Activated CD8-positive, alpha-beta T cell treated with anti-CD3 and anti-CD28 coated beads for 36 hours (primary cell): ENCODE measurements around the gene FAM20C. TPM values are rescaled to one million over a fixed set of nuclear protein-coding genes. Genes with fewer than 3 reads are reported as not detected.

Experiments used
- ATAC-seq: fragments of 200-7000 bp; cut with Tn5 transposase; one replicate; pipeline ENCODE4 v1.10.0; 2021; ENCODE audit warnings: mild to moderate bottlenecking, moderate library complexity
- CTCF ChIA-PET: fragments of 350-600 bp; sonication (Branson Sonifier 250); formaldehyde crosslinking; loops from one replicate; lab custom pipeline; 2021; ENCODE audit warnings: antibody characterized with exemption; lab: Charles Lee
- POLR2A ChIA-PET: fragments of 350-600 bp; sonication (Branson Sonifier 250); formaldehyde crosslinking; loops from one replicate; lab custom pipeline; 2021; ENCODE audit warnings: antibody characterized with exemption; lab: Charles Lee
- DNase-seq: peaks from one replicate; pipeline ENCODE4 v3.0.0-alpha.2; 2020
- H3K27ac Mint-ChIP-seq: one replicate; pipeline ENCODE4 v1.8.0; 2021; ENCODE audit warnings: mild to moderate bottlenecking, mixed read lengths
- H3K27me3 Mint-ChIP-seq: one replicate; pipeline ENCODE4 v1.8.0; 2021; ENCODE audit warnings: mixed read lengths
- H3K36me3 Mint-ChIP-seq: one replicate; pipeline ENCODE4 v1.8.0; 2021; ENCODE audit warnings: low read depth, mixed read lengths
- H3K4me1 Mint-ChIP-seq: one replicate; pipeline ENCODE4 v1.8.0; 2021; ENCODE audit warnings: low read depth, mixed read lengths
- H3K4me3 Mint-ChIP-seq: one replicate; pipeline ENCODE4 v1.8.0; 2021; ENCODE audit warnings: mild to moderate bottlenecking, moderate library complexity, mixed read lengths
- H3K9me3 Mint-ChIP-seq: one replicate; pipeline ENCODE4 v1.8.0; 2021; ENCODE audit warnings: mixed read lengths
- CTCF ChIP-seq: fragments of 200-600 bp; IDR thresholded peaks from one replicate; pipeline ENCODE4 v1.8.0; 2022; ENCODE audit warnings: antibody characterized with exemption, mild to moderate bottlenecking
- intact Hi-C: fragments of 100-400 bp; cut with micrococcal nuclease; formaldehyde crosslinking; loops from one replicate; pipeline ENCODE4 v1.10.0; 2022
- total RNA-seq, 2 experiments: library from RNA; stranded (reverse); gene quantifications; one replicate each; pipeline ENCODE4 v1.2.3, GENCODE V29; 2021

Gene FAM20C
- total RNA-seq, 2 experiments from 2014 or later, result 0.29 to 1.1 TPM

GRCh38 chr7:208130-208673 lies 15.8 kb downstream of the FAM20C start:
- intact Hi-C loops, result no loop called here
- H3K27ac Mint-ChIP-seq, result no peak overlapping the region
- no peaks in the 10 kb centered on the region for H3K9me3 Mint-ChIP-seq
- no peak for DNase-seq
- ChIA-PET POLR2A (no interaction called here), CTCF (no interaction called here)
- no peak for ATAC-seq
- no peak overlapping the region for H3K4me3 Mint-ChIP-seq
- H3K36me3 Mint-ChIP-seq, result no peaks in the 10 kb centered on the region
- no peaks in the 10 kb centered on the region for H3K27me3 Mint-ChIP-seq
- TF ChIP-seq CTCF, result no peak
- no peaks in the 10 kb centered on the region for H3K4me1 Mint-ChIP-seq

GRCh38 chr7:208816-209215 lies 16.4 kb downstream of the FAM20C start:
- Mint-ChIP-seq H3K4me1 (no peaks in the 10 kb centered on the region), H3K9me3 (no peaks in the 10 kb centered on the region), H3K36me3 (no peaks in the 10 kb centered on the region), H3K4me3 (no peak overlapping the region), H3K27ac (no peak overlapping the region), H3K27me3 (no peaks in the 10 kb centered on the region)
- TF ChIP-seq CTCF, result no peak
- intact Hi-C loops, result no loop called here
- ChIA-PET CTCF (no interaction called here), POLR2A (no interaction called here)
- no peak for DNase-seq
- ATAC-seq, result no peak

DNA sequence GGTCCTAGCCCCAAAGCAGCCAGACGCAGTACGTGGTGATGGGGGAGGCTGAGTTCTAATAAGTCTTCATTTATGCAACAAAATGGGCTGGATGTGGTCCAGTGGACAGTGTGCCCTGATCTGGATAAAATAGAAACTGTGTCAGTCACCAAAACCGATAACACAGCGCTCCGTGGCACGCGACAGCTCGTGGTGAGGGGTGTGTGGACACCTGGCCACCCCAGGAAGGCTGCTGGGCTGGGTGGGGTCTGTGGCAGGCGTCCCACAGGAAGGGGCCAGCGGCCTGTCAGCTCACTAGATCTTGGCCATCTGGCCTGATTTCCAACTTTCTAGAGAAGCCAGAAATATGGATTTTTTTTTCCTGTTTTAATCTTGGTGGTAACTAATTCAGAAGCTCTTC lies 17.0 kb downstream of the FAM20C start:
- CTCF ChIA-PET, result no interaction called here
- no peaks in the 10 kb centered on the region for H3K9me3 Mint-ChIP-seq
- no peak overlapping the region for H3K27ac Mint-ChIP-seq
- no peaks in the 10 kb centered on the region for H3K4me1 Mint-ChIP-seq
- H3K4me3 Mint-ChIP-seq, result no peak overlapping the region
- H3K27me3 Mint-ChIP-seq, result no peaks in the 10 kb centered on the region
- POLR2A ChIA-PET, result no interaction called here
- intact Hi-C loops, result no loop called here
- TF ChIP-seq CTCF, result no peak
- ATAC-seq (no peak), DNase-seq (no peak)
- H3K36me3 Mint-ChIP-seq, result no peaks in the 10 kb centered on the region

DNA sequence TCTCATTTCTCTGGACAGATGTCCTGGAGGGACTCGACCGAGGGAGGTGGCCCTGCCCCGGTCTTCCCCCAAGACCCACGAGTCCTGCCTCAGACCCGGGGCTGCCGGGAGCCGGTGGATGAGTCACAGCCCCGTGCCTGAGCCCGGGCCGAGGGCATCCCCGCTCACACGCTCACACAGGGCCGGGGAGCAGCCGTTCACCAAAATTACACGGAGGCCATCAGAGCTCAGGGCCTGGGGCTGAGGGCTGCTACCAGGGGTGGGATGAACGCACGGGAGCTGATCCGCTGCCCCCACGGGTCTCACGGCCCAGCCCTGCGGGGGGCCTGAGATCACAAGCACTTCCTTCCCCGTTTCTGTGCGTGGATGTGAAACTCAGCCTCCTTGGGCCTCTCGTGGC lies 17.5 kb downstream of the FAM20C start:
- H3K27ac Mint-ChIP-seq, result no peak overlapping the region
- CTCF ChIA-PET, result no interaction called here
- TF ChIP-seq CTCF, result no peak
- no peaks in the 10 kb centered on the region for H3K9me3 Mint-ChIP-seq
- no peak for ATAC-seq
- no peak overlapping the region for H3K4me3 Mint-ChIP-seq
- H3K36me3 Mint-ChIP-seq, result no peaks in the 10 kb centered on the region
- intact Hi-C loops, result no loop called here
- no peaks in the 10 kb centered on the region for H3K27me3 Mint-ChIP-seq
- no peak for DNase-seq
- no peaks in the 10 kb centered on the region for H3K4me1 Mint-ChIP-seq
- POLR2A ChIA-PET, result no interaction called here

- no peaks in the 10 kb centered on the region for H3K9me3 Mint-ChIP-seq
- ChIA-PET POLR2A (no interaction called here), CTCF (no interaction called here)
- ATAC-seq (no peak), DNase-seq (no peak)
- no peak overlapping the region for H3K27ac Mint-ChIP-seq
- intact Hi-C loops, result no loop called here
- no peaks in the 10 kb centered on the region for H3K4me1 Mint-ChIP-seq
- TF ChIP-seq CTCF, result no peak
- no peaks in the 10 kb centered on the region for H3K27me3 Mint-ChIP-seq
- no peak overlapping the region for H3K4me3 Mint-ChIP-seq
- no peaks in the 10 kb centered on the region for H3K36me3 Mint-ChIP-seq
These were observed 18.1 kb downstream of the FAM20C start for GRCh38 chr7:210401-210925.
